Stimulated activated CD8-positive, alpha-beta memory T cell treated with anti-CD3 and anti-CD28 coated beads, Interleukin-7, amount 100 ng/mL, for 1 hour (primary cell): ENCODE results near the gene TRA2B.
"Not testable (repeated sequence)": the region's sequence is repeated elsewhere in the genome, so short reads cannot be mapped to it uniquely, and the experiment has no call there.

ENCODE experiments used
- DNase-seq, 2 donors: peaks; one replicate each; pipeline ENCODE4 v3.0.0-alpha.2; 2020; ENCODE audit warnings: low read depth in 2 of 2

Gene TRA2B

GRCh38 chr3:185927501-185928200 lies 10.2 kb downstream of the TRA2B start:
- no peak for DNase-seq

GRCh38 chr3:185926445-185926844 lies 11.4 kb downstream of the TRA2B start:
- DNase-seq = no peak

- no peak for DNase-seq
Observed at GRCh38 chr3:185925353-185925752, 12.5 kb downstream of the TRA2B start.

- no peak for DNase-seq
Observed at GRCh38 chr3:185924375-185924774, 13.4 kb downstream of the TRA2B start.

- no peak for DNase-seq
Observed at GRCh38 chr3:185920184-185920583, 17.6 kb downstream of the TRA2B start.

GRCh38 chr3:185916042-185916833 lies 21.6 kb downstream of the TRA2B start:
- DNase-seq = no peak

- DNase-seq = no peak
Observed at GRCh38 chr3:185915642-185916041, 22.2 kb downstream of the TRA2B start.

- DNase-seq = no peak
Observed at GRCh38 chr3:185914911-185915629, 22.7 kb downstream of the TRA2B start.

- DNase-seq = no peak
Observed at GRCh38 chr3:185912929-185913901, 24.6 kb downstream of the TRA2B start.

- DNase-seq = no peak
Observed at GRCh38 chr3:185912512-185912911, 25.3 kb downstream of the TRA2B start.

- DNase-seq = not testable (repeated sequence)
Observed at GRCh38 chr3:185911076-185911448, 26.8 kb downstream of the TRA2B start.

- DNase-seq = not testable (repeated sequence)
Observed at GRCh38 chr3:185910322-185911075, 27.3 kb downstream of the TRA2B start.

GRCh38 chr3:185909913-185910312 lies 27.9 kb downstream of the TRA2B start:
- not testable (repeated sequence) for DNase-seq

GRCh38 chr3:185900228-185900627 lies 37.6 kb downstream of the TRA2B start:
- no peak for DNase-seq

GRCh38 chr3:185896636-185897035 lies 41.2 kb downstream of the TRA2B start:
- no peak for DNase-seq

GRCh38 chr3:185887066-185887465 lies 50.7 kb downstream of the TRA2B start:
- no peak for DNase-seq

- no peak for DNase-seq
Observed at GRCh38 chr3:185884641-185885040, 53.2 kb downstream of the TRA2B start.

- no peak for DNase-seq
Observed at GRCh38 chr3:185881926-185882325, 55.9 kb downstream of the TRA2B start.

- DNase-seq = no peak
Observed at GRCh38 chr3:185880600-185880999, 57.2 kb downstream of the TRA2B start.

GRCh38 chr3:185878920-185879319 lies 58.9 kb downstream of the TRA2B start:
- no peak for DNase-seq

GRCh38 chr3:185874119-185874518 lies 63.7 kb downstream of the TRA2B start:
- no peak for DNase-seq
